ENCODE results near the gene MBNL3.

DNA sequence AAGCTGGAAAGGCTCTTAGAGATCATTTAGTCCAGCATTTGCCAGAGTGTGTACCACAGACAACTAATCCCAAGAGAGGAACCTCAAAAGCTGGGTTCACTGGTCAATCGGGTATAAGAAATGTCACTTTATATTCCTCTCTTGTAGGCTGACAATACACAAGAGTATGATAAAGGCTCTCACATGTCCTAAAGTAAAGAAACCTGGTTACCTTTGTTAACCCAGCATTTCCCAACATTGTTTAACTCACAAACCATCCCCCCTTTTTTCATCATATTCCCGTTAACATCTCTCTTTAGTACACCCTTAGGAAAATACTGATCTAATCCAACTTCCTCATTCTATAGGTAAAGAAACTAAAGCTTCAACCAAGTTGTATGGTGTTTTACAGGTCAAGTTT is 74.4 kb downstream of the MBNL3 start:
- no peak for TF ChIP-seq CTCF (IDR thresholded peaks at IDR 0.05; ENCODE audit: low read length)
- no peak for TF ChIP-seq EZH2 (IDR thresholded peaks at IDR 0.05; ENCODE audit: borderline replicate concordance, low read length)

All from OCI-LY1 (cell line).